ENCODE data around the gene NETO2. TPM values are rescaled to one million over a fixed set of nuclear protein-coding genes. Genes with fewer than 3 reads are reported as not detected.

The NETO2 gene
- total RNA-seq, 2 experiments from 2014 or later = 0.15 TPM; not detected in 1

- no peak for TF ChIP-seq EZH2phosphoT487 (IDR thresholded peaks at IDR 0.05; ENCODE audit: borderline replicate concordance, low read depth, low read length)
- TF ChIP-seq CTCF (conservative IDR thresholded peaks at IDR 0.05; ENCODE audit: low read length) = no peak
- Histone ChIP-seq H3K27ac (ENCODE audit: low read depth, low read length, poor library complexity, severe bottlenecking) (no peak overlapping the region), H3K4me1 (ENCODE audit: insufficient read depth, low read length, poor library complexity, severe bottlenecking) (peaks cover 17% of the 10 kb centered on the region), H4K20me1 (ENCODE audit: insufficient read depth, low read length) (no peaks in the 10 kb centered on the region), H3K36me3 (ENCODE audit: insufficient read depth, low read length) (no peaks in the 10 kb centered on the region), H3K4me2 (ENCODE audit: low read length) (peak overlapping the region; percentile 18; the same call in 1 of the 2 replicates), H3K9me2 (ENCODE audit: insufficient read depth, low read length) (no peaks in the 10 kb centered on the region), H3K4me3 (ENCODE audit: low read depth, low read length, poor library complexity, severe bottlenecking) (no peak overlapping the region), H3K79me2 (ENCODE audit: insufficient read depth, low read depth, low read length) (no peaks in the 10 kb centered on the region), H3K9me3 (ENCODE audit: low read length) (no peaks in the 10 kb centered on the region), H2AFZ (ENCODE audit: low read length) (no peak overlapping the region)
- no peak for DNase-seq (ENCODE audit: low spot score)
- ChIA-PET POLR2A (interaction anchor here (0.6 to 0.7 kb wide), 2 partner anchors 457 to 1079 kb away, joined by 3 to 4 read pairs; no protein-coding TSS in a partner anchor), CTCF (ENCODE audit: unreplicated experiment) (no interaction called here)
- no TSS peak for BruUV-seq (replicated peaks)
- intact Hi-C loops (cut with micrococcal nuclease; ENCODE audit: unreplicated experiment) = loop anchor here (10.0 kb wide), 1 partner anchor 1130 kb away; no protein-coding TSS in a partner anchor
Measured at GRCh38 chr16:47034455-47034854, 109.3 kb downstream of the NETO2 start.

GRCh38 chr16:47033176-47033575 lies 110.6 kb downstream of the NETO2 start:
- DNase-seq (ENCODE audit: low spot score) = no peak
- Histone ChIP-seq H4K20me1 (ENCODE audit: insufficient read depth, low read length) (no peaks in the 10 kb centered on the region), H3K9me2 (ENCODE audit: insufficient read depth, low read length) (no peaks in the 10 kb centered on the region), H3K4me3 (ENCODE audit: low read depth, low read length, poor library complexity, severe bottlenecking) (no peak overlapping the region), H3K27ac (ENCODE audit: low read depth, low read length, poor library complexity, severe bottlenecking) (no peak overlapping the region), H2AFZ (ENCODE audit: low read length) (no peak overlapping the region), H3K36me3 (ENCODE audit: insufficient read depth, low read length) (no peaks in the 10 kb centered on the region), H3K4me2 (ENCODE audit: low read length) (no peak overlapping the region), H3K9me3 (ENCODE audit: low read length) (no peaks in the 10 kb centered on the region), H3K79me2 (ENCODE audit: insufficient read depth, low read depth, low read length) (no peaks in the 10 kb centered on the region), H3K4me1 (ENCODE audit: insufficient read depth, low read length, poor library complexity, severe bottlenecking) (peaks cover 16% of the 10 kb centered on the region)
- intact Hi-C loops (cut with micrococcal nuclease; ENCODE audit: unreplicated experiment) = loop anchor here (10.0 kb wide), 1 partner anchor 1132 kb away; no protein-coding TSS in a partner anchor
- ChIA-PET POLR2A (interaction anchor here (0.7 kb wide), 1 partner anchor 423 kb away, joined by 3 read pairs; no protein-coding TSS in a partner anchor), CTCF (ENCODE audit: unreplicated experiment) (no interaction called here)
- BruUV-seq (replicated peaks) = no TSS peak
- TF ChIP-seq CTCF (conservative IDR thresholded peaks at IDR 0.05; ENCODE audit: low read length) (no peak), EZH2phosphoT487 (IDR thresholded peaks at IDR 0.05; ENCODE audit: borderline replicate concordance, low read depth, low read length) (no peak)

- intact Hi-C loops (cut with micrococcal nuclease; ENCODE audit: unreplicated experiment) = loop anchor here (10.0 kb wide), 1 partner anchor 1135 kb away; no protein-coding TSS in a partner anchor
- ChIA-PET POLR2A (no interaction called here), CTCF (ENCODE audit: unreplicated experiment) (no interaction called here)
Measured at GRCh38 chr16:47029724-47030123, 114.0 kb downstream of the NETO2 start.

More at GRCh38 chr16:47029724-47030123, 114.0 kb downstream of the NETO2 start:
- H3K79me2 ChIP-seq (ENCODE audit: insufficient read depth, low read depth, low read length) = no peaks in the 10 kb centered on the region
- H4K20me1 ChIP-seq (ENCODE audit: insufficient read depth, low read length) = no peaks in the 10 kb centered on the region
- no peak overlapping the region for H2AFZ ChIP-seq (ENCODE audit: low read length)
- TF ChIP-seq CTCF (conservative IDR thresholded peaks at IDR 0.05; ENCODE audit: low read length) = no peak
- no peak for TF ChIP-seq EZH2phosphoT487 (IDR thresholded peaks at IDR 0.05; ENCODE audit: borderline replicate concordance, low read depth, low read length)
- peaks cover 2% of the 10 kb centered on the region for H3K4me1 ChIP-seq (ENCODE audit: insufficient read depth, low read length, poor library complexity, severe bottlenecking)
- H3K9me2 ChIP-seq (ENCODE audit: insufficient read depth, low read length) = no peaks in the 10 kb centered on the region
- H3K9me3 ChIP-seq (ENCODE audit: low read length) = no peaks in the 10 kb centered on the region
- no peak overlapping the region for H3K4me3 ChIP-seq (ENCODE audit: low read depth, low read length, poor library complexity, severe bottlenecking)
- BruUV-seq (replicated peaks) = no TSS peak
- no peak overlapping the region for H3K27ac ChIP-seq (ENCODE audit: low read depth, low read length, poor library complexity, severe bottlenecking)
- H3K36me3 ChIP-seq (ENCODE audit: insufficient read depth, low read length) = no peaks in the 10 kb centered on the region
- DNase-seq (ENCODE audit: low spot score) = no peak
- no peak overlapping the region for H3K4me2 ChIP-seq (ENCODE audit: low read length)

Measured in OCI-LY7 (cell line).